Measurements from ENCODE around the gene CAMK4. TPM values are rescaled to one million over a fixed set of nuclear protein-coding genes. Genes with fewer than 3 reads are reported as not detected.

Gene CAMK4
- total and polyA plus RNA-seq, 2 of the 8 experiments (the other 6 are each of a cell fraction or from before 2014, with no cell fraction given) = 1.8 to 8.3 TPM

GRCh38 chr5:111211341-111211740 is 12.8 kb upstream of the CAMK4 start (continued):
- TF ChIP-seq CHD7 (IDR thresholded peaks at IDR 0.05; ENCODE audit: insufficient replicate concordance, low read length) (no peak), SP1 (IDR thresholded peaks at IDR 0.05; ENCODE audit: low read depth, low read length) (no peak), SAP30 (IDR thresholded peaks at IDR 0.05; ENCODE audit: insufficient read depth, insufficient replicate concordance, low read length) (no peak), YY1 (IDR thresholded peaks at IDR 0.05; ENCODE audit: low read depth, low read length) (no peak)

Data from H1 (cell line).